H9 (cell line): Measurements from ENCODE around the gene SH3GLB2. TPM values are rescaled to one million over a fixed set of nuclear protein-coding genes. Genes with fewer than 3 reads are reported as not detected.
"Not testable (repeated sequence)": the region's sequence is repeated elsewhere in the genome, so short reads cannot be mapped to it uniquely, and the experiment has no call there.

ENCODE experiments used
- DNase-seq: peaks from one replicate; pipeline ENCODE4 v3.0.0-alpha.2; 2017
- H2AFZ ChIP-seq: one replicate; pipeline ENCODE4 v1.6.1; 2013; ENCODE audit warnings: mild to moderate bottlenecking, low read length, control low read depth, moderate library complexity
- H2AK5ac ChIP-seq: 2 replicates; pipeline ENCODE4 v1.6.1; 2013; ENCODE audit warnings: low read length, control low read depth, mixed read lengths; ENCODE audit not compliant: insufficient read length
- H2BK120ac ChIP-seq: one replicate; pipeline ENCODE4 v1.6.1; 2013; ENCODE audit warnings: low read depth, mild to moderate bottlenecking, low read length, control low read depth, inconsistent platforms; ENCODE audit not compliant: poor library complexity, severe bottlenecking
- H2BK12ac ChIP-seq: 2 replicates; pipeline ENCODE4 v1.6.1; 2013; ENCODE audit warnings: low read length, control low read depth, mixed read lengths, low read depth; ENCODE audit not compliant: insufficient read length
- H2BK15ac ChIP-seq: 2 replicates; pipeline ENCODE4 v1.6.1; 2013; ENCODE audit warnings: low read depth, low read length, control low read depth
- H2BK20ac ChIP-seq: one replicate; pipeline ENCODE4 v1.6.1; 2013; ENCODE audit warnings: low read depth, mild to moderate bottlenecking, low read length, control low read depth, inconsistent platforms; ENCODE audit not compliant: poor library complexity, severe bottlenecking
- H2BK5ac ChIP-seq: 2 replicates; pipeline ENCODE4 v1.6.1; 2013; ENCODE audit warnings: low read length, control low read depth, mixed read lengths; ENCODE audit not compliant: insufficient read length
- H3K14ac ChIP-seq: 2 replicates; pipeline ENCODE4 v1.6.1; 2013; ENCODE audit warnings: low read length, control low read depth; ENCODE audit not compliant: insufficient read depth
- H3K18ac ChIP-seq: 2 replicates; pipeline ENCODE4 v1.6.1; 2013; ENCODE audit warnings: low read depth, mild to moderate bottlenecking, mixed read lengths, low read length, control low read depth; ENCODE audit not compliant: insufficient read length
- H3K23ac ChIP-seq: 2 replicates; pipeline ENCODE4 v1.6.1; 2013; ENCODE audit warnings: low read length, control low read depth, mixed read lengths, low read depth; ENCODE audit not compliant: insufficient read length
- H3K23me2 ChIP-seq: 2 replicates; pipeline ENCODE4 v1.6.1; 2013; ENCODE audit warnings: low read depth, mild to moderate bottlenecking, mixed read lengths, low read length, control low read depth; ENCODE audit not compliant: insufficient read length, poor library complexity, severe bottlenecking
- H3K27ac ChIP-seq: 2 replicates; pipeline ENCODE4 v1.5.1; 2013; ENCODE audit warnings: low read length, control low read depth, mixed read lengths, low read depth; ENCODE audit not compliant: insufficient read length
- H3K27me3 ChIP-seq: 2 replicates; pipeline ENCODE4 v1.6.1; 2013; ENCODE audit warnings: low read length, control low read depth, inconsistent platforms; ENCODE audit not compliant: insufficient read depth
- H3K4ac ChIP-seq: 2 replicates; pipeline ENCODE4 v1.6.1; 2013; ENCODE audit warnings: low read depth, mild to moderate bottlenecking, control low read depth, inconsistent platforms, low read length, moderate library complexity
- H3K4me1 ChIP-seq: 2 replicates; pipeline ENCODE4 v1.6.1; 2013; ENCODE audit warnings: low read length, control low read depth, inconsistent platforms; ENCODE audit not compliant: insufficient read depth
- H3K4me2 ChIP-seq: 2 replicates; pipeline ENCODE4 v1.6.1; 2013; ENCODE audit warnings: low read length, control low read depth, mixed read lengths; ENCODE audit not compliant: insufficient read length, insufficient read depth
- H3K56ac ChIP-seq: 2 replicates; pipeline ENCODE4 v1.6.1; 2013; ENCODE audit warnings: low read depth, mild to moderate bottlenecking, mixed read lengths, low read length, control low read depth; ENCODE audit not compliant: insufficient read length
- H3K79me1 ChIP-seq: 2 replicates; pipeline ENCODE4 v1.6.1; 2013; ENCODE audit warnings: low read depth, mild to moderate bottlenecking, moderate library complexity, low read length, control low read depth, inconsistent platforms; ENCODE audit not compliant: insufficient read depth, poor library complexity, severe bottlenecking
- H3K79me2 ChIP-seq: 2 replicates; pipeline ENCODE4 v1.6.1; 2013; ENCODE audit warnings: low read length, control low read depth, inconsistent platforms; ENCODE audit not compliant: insufficient read depth
- H3K9ac ChIP-seq: 2 replicates; pipeline ENCODE4 v1.6.1; 2013; ENCODE audit warnings: low read length, control low read depth, mixed read lengths; ENCODE audit not compliant: insufficient read length; ENCODE audit errors: extremely low read depth
- H3K9me3 ChIP-seq: one replicate; pipeline ENCODE4 v1.6.1; 2013; ENCODE audit warnings: low read depth, low read length, inconsistent platforms; ENCODE audit not compliant: control insufficient read depth
- H3T11ph ChIP-seq: one replicate; pipeline ENCODE4 v1.6.1; 2013; ENCODE audit warnings: mild to moderate bottlenecking, low read length, control low read depth, inconsistent platforms
- H4K20me1 ChIP-seq: one replicate; pipeline ENCODE4 v1.6.1; 2013; ENCODE audit not compliant: control insufficient read depth, insufficient read length, insufficient read depth
- H4K5ac ChIP-seq: 2 replicates; pipeline ENCODE4 v1.6.1; 2013; ENCODE audit warnings: low read depth, mild to moderate bottlenecking, mixed read lengths, low read length, control low read depth; ENCODE audit not compliant: insufficient read length
- H4K8ac ChIP-seq: replicated peaks from 2 replicates; pipeline ENCODE4 v1.6.1; 2013; ENCODE audit warnings: low read length, control low read depth, mixed read lengths, low read depth; ENCODE audit not compliant: insufficient read length
- H4K91ac ChIP-seq: 2 replicates; pipeline ENCODE4 v1.6.1; 2013; ENCODE audit warnings: low read depth, mild to moderate bottlenecking, moderate library complexity, mixed read lengths, low read length, control low read depth; ENCODE audit not compliant: insufficient read length
- H3K27ac Mint-ChIP-seq, 3 experiments: 2 replicates in 2 of 3; 3 replicates in 1 of 3; pipeline ENCODE4 v1.8.0; 2020 to 2021; ENCODE audit warnings: mixed read lengths in 3 of 3, mild to moderate bottlenecking in 1 of 3, moderate library complexity in 1 of 3
- H3K27me3 Mint-ChIP-seq: 2 replicates; pipeline ENCODE4 v1.8.0; 2021; ENCODE audit warnings: low read depth, mild to moderate bottlenecking, moderate library complexity, mixed read lengths
- H3K36me3 Mint-ChIP-seq, 3 experiments: 2 replicates in 2 of 3; 3 replicates in 1 of 3; pipeline ENCODE4 v1.8.0; 2020 to 2021; ENCODE audit warnings: low read depth in 3 of 3, mixed read lengths in 3 of 3; ENCODE audit not compliant: insufficient read depth in 1 of 3
- H3K4me1 Mint-ChIP-seq, 2 experiments: 2 replicates each; pipeline ENCODE4 v1.8.0; 2020; ENCODE audit warnings: mixed read lengths in 2 of 2
- H3K4me3 Mint-ChIP-seq, 2 experiments: 2 replicates in 1 of 2; 3 replicates in 1 of 2; pipeline ENCODE4 v1.8.0; 2020 to 2021; ENCODE audit warnings: mild to moderate bottlenecking in 2 of 2, mixed read lengths in 2 of 2, moderate library complexity in 1 of 2
- H3K9me3 Mint-ChIP-seq, 2 experiments: 2 replicates in 1 of 2; 3 replicates in 1 of 2; pipeline ENCODE4 v1.8.0; 2020; ENCODE audit warnings: mild to moderate bottlenecking in 2 of 2, mixed read lengths in 2 of 2, moderate library complexity in 1 of 2
- WGBS: extraction: QIAGEN DNeasy Blood & Tissue Kit; methylation state at CpG from one replicate; pipeline ENCODE4 v1.1.7; 2013; ENCODE audit warnings: missing lambda C conversion rate, low lambda C conversion rate, mixed read lengths; ENCODE audit not compliant: insufficient read length; ENCODE audit errors: extremely low coverage; 5-methylcytosine and 5-hydroxymethylcytosine counted together
- total RNA-seq: library from RNA; stranded (reverse); gene quantifications from 2 replicates; pipeline ENCODE4 v1.2.1, GENCODE V29; 2021
- TF ChIP-seq, protein P1 (sequence below): fragments of 200-600 bp; sonication (generic); conservative IDR thresholded peaks from 3 replicates; pipeline ENCODE4 v1.8.0; 2021; ENCODE audit warnings: antibody characterized with exemption, mild to moderate bottlenecking

SH3GLB2 gene
- total RNA-seq, 1 experiment from 2014 or later, result 69.5 TPM

- peaks cover 0 to 2% of the 10 kb centered on the region in 2 experiments; a peak in 1 of 4 replicates for H3K4me1 Mint-ChIP-seq
- Histone ChIP-seq H3K23me2 (no peaks in the 10 kb centered on the region), H3T11ph (no peak overlapping the region), H3K79me1 (no peaks in the 10 kb centered on the region), H3K23ac (no peak overlapping the region), H3K9ac (no peak overlapping the region), H3K14ac (no peak overlapping the region), H3K4me1 (no peaks in the 10 kb centered on the region), H2BK120ac (no peak overlapping the region), H3K56ac (no peak overlapping the region), H3K18ac (no peak overlapping the region), H2BK15ac (no peak overlapping the region), H3K4me2 (no peak overlapping the region), H2AFZ (no peak overlapping the region), H4K5ac (no peak overlapping the region), H4K20me1 (no peaks in the 10 kb centered on the region), H3K4ac (no peak overlapping the region), H2BK12ac (no peak overlapping the region), H2BK20ac (no peak overlapping the region), H3K27ac (no peak overlapping the region), H3K9me3 (no peaks in the 10 kb centered on the region), H3K27me3 (no peaks in the 10 kb centered on the region), H2AK5ac (no peak overlapping the region), H4K91ac (no peak overlapping the region), H3K79me2 (no peaks in the 10 kb centered on the region), H4K8ac (no peak overlapping the region), H2BK5ac (no peak overlapping the region)
- TF ChIP-seq, protein P1, sequence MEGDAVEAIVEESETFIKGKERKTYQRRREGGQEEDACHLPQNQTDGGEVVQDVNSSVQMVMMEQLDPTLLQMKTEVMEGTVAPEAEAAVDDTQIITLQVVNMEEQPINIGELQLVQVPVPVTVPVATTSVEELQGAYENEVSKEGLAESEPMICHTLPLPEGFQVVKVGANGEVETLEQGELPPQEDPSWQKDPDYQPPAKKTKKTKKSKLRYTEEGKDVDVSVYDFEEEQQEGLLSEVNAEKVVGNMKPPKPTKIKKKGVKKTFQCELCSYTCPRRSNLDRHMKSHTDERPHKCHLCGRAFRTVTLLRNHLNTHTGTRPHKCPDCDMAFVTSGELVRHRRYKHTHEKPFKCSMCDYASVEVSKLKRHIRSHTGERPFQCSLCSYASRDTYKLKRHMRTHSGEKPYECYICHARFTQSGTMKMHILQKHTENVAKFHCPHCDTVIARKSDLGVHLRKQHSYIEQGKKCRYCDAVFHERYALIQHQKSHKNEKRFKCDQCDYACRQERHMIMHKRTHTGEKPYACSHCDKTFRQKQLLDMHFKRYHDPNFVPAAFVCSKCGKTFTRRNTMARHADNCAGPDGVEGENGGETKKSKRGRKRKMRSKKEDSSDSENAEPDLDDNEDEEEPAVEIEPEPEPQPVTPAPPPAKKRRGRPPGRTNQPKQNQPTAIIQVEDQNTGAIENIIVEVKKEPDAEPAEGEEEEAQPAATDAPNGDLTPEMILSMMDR, result no peak
- H3K36me3 Mint-ChIP-seq, result peaks cover 48 to 74% (median 53%) of the 10 kb centered on the region in 3 experiments
- H3K27me3 Mint-ChIP-seq, result no peaks in the 10 kb centered on the region; the same call in 1 of the 2 replicates
- DNase-seq, result no peak
- no peaks in the 10 kb centered on the region for H3K9me3 Mint-ChIP-seq
- WGBS, result no CpG with 5 or more reads among the region's 10 CpGs
- H3K27ac Mint-ChIP-seq, result peak overlapping the region in 2 of 3 experiments; percentile 81 to 85; a peak in 5 of 7 replicates
- H3K4me3 Mint-ChIP-seq, result no peak overlapping the region; a peak in 1 of 5 replicates
Observed at GRCh38 chr9:129005336-129005997, 22.7 kb downstream of the SH3GLB2 start.

DNA sequence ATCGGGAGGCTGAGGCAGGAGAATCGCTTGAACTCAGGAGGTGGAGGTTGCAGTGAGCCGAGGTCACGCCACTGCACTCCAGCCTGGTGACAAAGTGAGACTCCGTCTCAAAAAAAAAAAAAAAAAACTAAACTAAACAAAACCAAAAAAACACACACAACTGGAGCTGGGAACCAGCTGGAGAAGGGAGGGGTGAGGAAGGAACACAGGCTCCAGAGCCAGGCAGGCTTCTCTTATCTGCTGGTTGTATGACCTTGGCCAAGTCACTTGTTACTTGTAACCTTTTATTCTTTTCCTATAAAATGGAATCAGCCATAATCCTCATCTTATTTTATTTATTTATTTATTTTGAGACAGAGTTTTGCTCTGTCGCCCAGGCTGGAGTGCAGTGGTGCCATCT is 24.0 kb downstream of the SH3GLB2 start:
- H2BK20ac ChIP-seq, H2BK120ac ChIP-seq, H3K14ac ChIP-seq, H3K18ac ChIP-seq, H4K20me1 ChIP-seq, H3K27me3 Mint-ChIP-seq, H2BK5ac ChIP-seq, H3K27me3 ChIP-seq, H3K9me3 ChIP-seq, H4K8ac ChIP-seq, H2BK15ac ChIP-seq, H3K4me2 ChIP-seq, H2BK12ac ChIP-seq, H3K4me1 ChIP-seq, H3K4ac ChIP-seq, H3K23me2 ChIP-seq, H3K27ac Mint-ChIP-seq, H3K79me1 ChIP-seq, H2AK5ac ChIP-seq, H2AFZ ChIP-seq, H3T11ph ChIP-seq, H3K9ac ChIP-seq, H3K4me1 Mint-ChIP-seq, H3K56ac ChIP-seq, H3K23ac ChIP-seq, H4K91ac ChIP-seq, H3K27ac ChIP-seq, H4K5ac ChIP-seq, H3K79me2 ChIP-seq, H3K4me3 Mint-ChIP-seq, H3K9me3 Mint-ChIP-seq, DNase-seq: not testable (repeated sequence)
- H3K36me3 Mint-ChIP-seq, result peaks cover 58 to 87% (median 66%) of the 10 kb centered on the region in 3 experiments
- WGBS, result no CpG with 5 or more reads among the region's 6 CpGs
